Nephron (organoid): ENCODE measurements around the gene SMARCD1.
A peak's percentile ranks its signal among the peaks of the same experiment; 100 is the strongest.
"Not testable (repeated sequence)": the region's sequence is repeated elsewhere in the genome, so short reads cannot be mapped to it uniquely, and the experiment has no call there.

Source experiments
- H3K27ac Mint-ChIP-seq, 3 experiments: 2 replicates each; pipeline ENCODE4 v1.8.0; 2020; ENCODE audit warnings: mixed read lengths in 3 of 3, mild to moderate bottlenecking in 2 of 3, moderate library complexity in 1 of 3
- H3K27me3 Mint-ChIP-seq: 2 replicates; pipeline ENCODE4 v1.8.0; 2021; ENCODE audit warnings: low read depth, mild to moderate bottlenecking, moderate library complexity, mixed read lengths
- H3K36me3 Mint-ChIP-seq: 2 replicates; pipeline ENCODE4 v1.8.0; 2020; ENCODE audit warnings: low read depth, mixed read lengths
- H3K4me1 Mint-ChIP-seq: 2 replicates; pipeline ENCODE4 v1.8.0; 2020; ENCODE audit warnings: mixed read lengths
- H3K4me3 Mint-ChIP-seq, 3 experiments: 2 replicates each; pipeline ENCODE4 v1.8.0; 2020; ENCODE audit warnings: mild to moderate bottlenecking in 3 of 3, mixed read lengths in 3 of 3, moderate library complexity in 2 of 3
- H3K9me3 Mint-ChIP-seq: 2 replicates; pipeline ENCODE4 v1.8.0; 2020; ENCODE audit warnings: mixed read lengths
- TF ChIP-seq, protein P1 (sequence below), 3 experiments: fragments of 200-600 bp; sonication (generic); IDR thresholded peaks; one replicate each; pipeline ENCODE4 v1.5.0; 2021; ENCODE audit warnings: antibody characterized with exemption in 3 of 3; ENCODE audit not compliant: unreplicated experiment in 3 of 3

Gene SMARCD1

DNA sequence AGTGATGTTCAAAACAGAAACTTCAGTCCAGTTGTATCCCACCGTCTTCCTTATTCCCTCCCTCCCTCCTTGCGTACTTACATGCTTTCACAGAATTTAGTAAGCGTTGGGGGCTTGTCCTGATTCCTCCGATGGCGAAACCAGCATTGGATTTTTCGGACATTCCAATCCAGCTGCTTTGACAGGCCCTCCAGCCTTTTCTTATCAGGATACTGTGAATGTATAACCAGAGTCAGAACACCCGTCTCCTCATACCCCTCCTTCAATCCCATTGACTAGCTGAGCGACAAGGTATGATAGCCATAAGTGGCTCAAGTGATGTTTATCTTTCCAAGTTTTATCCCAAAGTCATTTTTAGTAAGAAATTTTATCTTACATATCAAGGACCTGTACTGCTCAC is 57.9 kb downstream of the SMARCD1 start:
- Mint-ChIP-seq H3K4me3 (no peak overlapping the region), H3K27ac (peak overlapping the region in 1 of 3 experiments; percentile 34), H3K36me3 (peaks cover 41% of the 10 kb centered on the region), H3K9me3 (no peaks in the 10 kb centered on the region), H3K27me3 (no peaks in the 10 kb centered on the region), H3K4me1 (no peaks in the 10 kb centered on the region)
- TF ChIP-seq, protein P1, sequence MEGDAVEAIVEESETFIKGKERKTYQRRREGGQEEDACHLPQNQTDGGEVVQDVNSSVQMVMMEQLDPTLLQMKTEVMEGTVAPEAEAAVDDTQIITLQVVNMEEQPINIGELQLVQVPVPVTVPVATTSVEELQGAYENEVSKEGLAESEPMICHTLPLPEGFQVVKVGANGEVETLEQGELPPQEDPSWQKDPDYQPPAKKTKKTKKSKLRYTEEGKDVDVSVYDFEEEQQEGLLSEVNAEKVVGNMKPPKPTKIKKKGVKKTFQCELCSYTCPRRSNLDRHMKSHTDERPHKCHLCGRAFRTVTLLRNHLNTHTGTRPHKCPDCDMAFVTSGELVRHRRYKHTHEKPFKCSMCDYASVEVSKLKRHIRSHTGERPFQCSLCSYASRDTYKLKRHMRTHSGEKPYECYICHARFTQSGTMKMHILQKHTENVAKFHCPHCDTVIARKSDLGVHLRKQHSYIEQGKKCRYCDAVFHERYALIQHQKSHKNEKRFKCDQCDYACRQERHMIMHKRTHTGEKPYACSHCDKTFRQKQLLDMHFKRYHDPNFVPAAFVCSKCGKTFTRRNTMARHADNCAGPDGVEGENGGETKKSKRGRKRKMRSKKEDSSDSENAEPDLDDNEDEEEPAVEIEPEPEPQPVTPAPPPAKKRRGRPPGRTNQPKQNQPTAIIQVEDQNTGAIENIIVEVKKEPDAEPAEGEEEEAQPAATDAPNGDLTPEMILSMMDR (IDR thresholded peaks at IDR 0.05; ENCODE audit: unreplicated experiment in 3 of 3): no peak

DNA sequence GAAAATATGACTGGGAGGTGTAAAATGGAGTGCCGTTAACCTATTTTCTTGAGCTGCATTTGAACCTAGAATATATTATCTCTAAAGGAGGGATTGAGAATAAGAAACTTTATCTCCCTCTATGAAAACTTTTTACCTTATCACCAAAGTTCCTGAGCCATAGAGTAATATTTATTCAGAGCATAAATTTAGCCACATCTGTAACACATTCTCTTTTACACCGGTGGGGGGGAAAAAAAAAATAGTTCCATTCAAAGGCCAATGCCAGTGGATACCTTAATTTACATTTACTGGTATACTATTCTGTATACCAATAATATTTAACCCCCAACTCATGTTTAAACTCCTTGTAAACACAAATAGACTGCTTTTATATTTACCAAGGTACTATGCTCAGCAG is 60.3 kb downstream of the SMARCD1 start:
- H3K9me3 Mint-ChIP-seq: no peaks in the 10 kb centered on the region
- H3K27ac Mint-ChIP-seq: peak overlapping the region in 1 of 3 experiments; percentile 1
- H3K4me3 Mint-ChIP-seq: no peak overlapping the region
- TF ChIP-seq, protein P1 (IDR thresholded peaks at IDR 0.05; ENCODE audit: unreplicated experiment in 3 of 3): no peak
- H3K36me3 Mint-ChIP-seq: peaks cover 26% of the 10 kb centered on the region
- H3K4me1 Mint-ChIP-seq: peaks cover 7% of the 10 kb centered on the region
- no peaks in the 10 kb centered on the region for H3K27me3 Mint-ChIP-seq

DNA sequence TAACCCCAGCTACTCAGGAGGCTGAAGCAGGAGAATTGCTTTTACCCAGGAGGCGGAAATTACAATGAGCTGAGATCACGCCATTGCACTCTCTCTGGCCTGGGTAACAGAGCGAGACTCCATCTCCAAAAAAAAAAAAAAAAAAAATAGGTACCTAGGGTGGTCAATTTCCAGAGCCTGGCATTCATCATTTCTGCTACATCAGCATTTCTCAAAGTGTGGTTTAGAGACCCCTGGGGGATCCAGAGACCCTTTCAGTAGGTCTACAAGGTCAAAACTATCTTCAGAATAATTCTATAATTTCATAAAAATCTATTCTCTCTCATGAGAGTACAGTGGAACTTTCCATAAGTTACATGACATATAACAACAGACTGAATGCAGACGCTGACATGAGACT is 62.1 kb downstream of the SMARCD1 start:
- no peaks in the 10 kb centered on the region for H3K9me3 Mint-ChIP-seq

DNA sequence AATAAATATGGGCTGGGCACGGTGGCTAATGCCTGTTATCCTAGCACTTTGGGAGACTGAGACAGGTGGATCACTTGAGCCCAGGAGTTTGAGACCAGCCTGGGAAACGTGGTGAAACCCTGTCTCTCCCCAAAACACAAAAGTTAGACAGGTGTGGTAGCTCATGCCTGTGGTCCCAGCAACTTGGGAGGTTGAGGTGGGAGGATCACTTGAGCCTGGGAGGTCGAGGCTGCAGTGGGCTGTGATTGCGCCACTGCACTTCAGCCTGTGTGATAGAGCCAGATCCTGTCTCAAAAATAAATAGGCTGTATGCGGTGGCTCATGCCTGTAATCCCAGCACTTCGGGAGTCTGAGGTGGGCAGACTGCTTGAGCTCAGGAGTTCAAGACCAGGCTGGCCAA is 62.9 kb downstream of the SMARCD1 start:
- not testable (repeated sequence) for H3K9me3 Mint-ChIP-seq, H3K27me3 Mint-ChIP-seq, H3K27ac Mint-ChIP-seq, H3K36me3 Mint-ChIP-seq, H3K4me3 Mint-ChIP-seq
- peaks cover 18% of the 10 kb centered on the region for H3K4me1 Mint-ChIP-seq

More for the DNA sequence above, 62.1 kb downstream of the SMARCD1 start:
- no peak overlapping the region for H3K4me3 Mint-ChIP-seq
- TF ChIP-seq, protein P1 (IDR thresholded peaks at IDR 0.05; ENCODE audit: unreplicated experiment in 3 of 3): no peak
- no peak overlapping the region for H3K27ac Mint-ChIP-seq
- H3K4me1 Mint-ChIP-seq: peaks cover 18% of the 10 kb centered on the region
- H3K27me3 Mint-ChIP-seq: no peaks in the 10 kb centered on the region
- peaks cover 10% of the 10 kb centered on the region for H3K36me3 Mint-ChIP-seq

DNA sequence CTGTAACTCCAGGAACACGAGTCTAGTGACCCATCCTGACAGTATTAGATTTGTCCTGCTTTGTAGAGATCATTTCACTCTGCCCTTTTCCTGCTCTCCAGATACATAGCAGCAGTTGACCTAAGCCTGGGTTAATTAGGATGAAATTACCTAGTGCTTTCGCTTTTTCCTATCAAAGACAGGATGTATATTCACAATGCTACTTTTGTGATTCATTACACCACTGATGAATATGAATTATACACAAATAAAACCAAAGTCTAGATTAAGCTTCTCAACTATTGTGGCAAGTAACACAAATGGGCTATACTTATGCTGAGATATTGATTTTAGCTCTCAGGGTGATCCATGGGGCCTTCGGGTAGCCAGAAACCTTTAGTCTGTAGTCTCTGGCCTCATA is 64.2 kb downstream of the SMARCD1 start:
- Mint-ChIP-seq H3K4me3 (no peak overlapping the region), H3K9me3 (no peaks in the 10 kb centered on the region), H3K4me1 (peaks cover 18% of the 10 kb centered on the region), H3K27ac (no peak overlapping the region), H3K27me3 (no peaks in the 10 kb centered on the region), H3K36me3 (no peaks in the 10 kb centered on the region)
- TF ChIP-seq, protein P1 (IDR thresholded peaks at IDR 0.05; ENCODE audit: unreplicated experiment in 3 of 3): no peak
